Esophagus muscularis mucosa (tissue), 3 donors: Measurements from ENCODE around the gene TGM6.

Experiments used
- EP300 ChIP-seq: sonication (generic); formaldehyde crosslinking; IDR thresholded peaks from one replicate; pipeline ENCODE4 v1.6.1; 2017; ENCODE audit warnings: antibody characterized with exemption
- TF ChIP-seq, protein P1 (sequence below), 3 experiments: fragments of 200-600 bp in 2 of 3; fragments of 450-650 bp in 1 of 3; sonication (generic) in 2 of 3; IDR thresholded peaks; one replicate each; pipeline ENCODE4 v1.5.1; 2017 to 2019; ENCODE audit warnings: antibody characterized with exemption in 3 of 3, mild to moderate bottlenecking in 2 of 3, moderate library complexity in 1 of 3

- TF ChIP-seq, protein P1, sequence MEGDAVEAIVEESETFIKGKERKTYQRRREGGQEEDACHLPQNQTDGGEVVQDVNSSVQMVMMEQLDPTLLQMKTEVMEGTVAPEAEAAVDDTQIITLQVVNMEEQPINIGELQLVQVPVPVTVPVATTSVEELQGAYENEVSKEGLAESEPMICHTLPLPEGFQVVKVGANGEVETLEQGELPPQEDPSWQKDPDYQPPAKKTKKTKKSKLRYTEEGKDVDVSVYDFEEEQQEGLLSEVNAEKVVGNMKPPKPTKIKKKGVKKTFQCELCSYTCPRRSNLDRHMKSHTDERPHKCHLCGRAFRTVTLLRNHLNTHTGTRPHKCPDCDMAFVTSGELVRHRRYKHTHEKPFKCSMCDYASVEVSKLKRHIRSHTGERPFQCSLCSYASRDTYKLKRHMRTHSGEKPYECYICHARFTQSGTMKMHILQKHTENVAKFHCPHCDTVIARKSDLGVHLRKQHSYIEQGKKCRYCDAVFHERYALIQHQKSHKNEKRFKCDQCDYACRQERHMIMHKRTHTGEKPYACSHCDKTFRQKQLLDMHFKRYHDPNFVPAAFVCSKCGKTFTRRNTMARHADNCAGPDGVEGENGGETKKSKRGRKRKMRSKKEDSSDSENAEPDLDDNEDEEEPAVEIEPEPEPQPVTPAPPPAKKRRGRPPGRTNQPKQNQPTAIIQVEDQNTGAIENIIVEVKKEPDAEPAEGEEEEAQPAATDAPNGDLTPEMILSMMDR (IDR thresholded peaks at IDR 0.05) = no peak
- no peak for TF ChIP-seq EP300
Observed at GRCh38 chr20:2331106-2331505, 49.6 kb upstream of the TGM6 start.
